HG03175 (cell line): ENCODE results near the gene HGS.

ENCODE experiments used
- ATAC-seq: cut with Tn5 transposase; IDR thresholded peaks from one replicate; pipeline ENCODE4 v1.9.1; 2021; ENCODE audit warnings: mild to moderate bottlenecking, moderate library complexity; ENCODE audit not compliant: unreplicated experiment

Gene HGS

DNA sequence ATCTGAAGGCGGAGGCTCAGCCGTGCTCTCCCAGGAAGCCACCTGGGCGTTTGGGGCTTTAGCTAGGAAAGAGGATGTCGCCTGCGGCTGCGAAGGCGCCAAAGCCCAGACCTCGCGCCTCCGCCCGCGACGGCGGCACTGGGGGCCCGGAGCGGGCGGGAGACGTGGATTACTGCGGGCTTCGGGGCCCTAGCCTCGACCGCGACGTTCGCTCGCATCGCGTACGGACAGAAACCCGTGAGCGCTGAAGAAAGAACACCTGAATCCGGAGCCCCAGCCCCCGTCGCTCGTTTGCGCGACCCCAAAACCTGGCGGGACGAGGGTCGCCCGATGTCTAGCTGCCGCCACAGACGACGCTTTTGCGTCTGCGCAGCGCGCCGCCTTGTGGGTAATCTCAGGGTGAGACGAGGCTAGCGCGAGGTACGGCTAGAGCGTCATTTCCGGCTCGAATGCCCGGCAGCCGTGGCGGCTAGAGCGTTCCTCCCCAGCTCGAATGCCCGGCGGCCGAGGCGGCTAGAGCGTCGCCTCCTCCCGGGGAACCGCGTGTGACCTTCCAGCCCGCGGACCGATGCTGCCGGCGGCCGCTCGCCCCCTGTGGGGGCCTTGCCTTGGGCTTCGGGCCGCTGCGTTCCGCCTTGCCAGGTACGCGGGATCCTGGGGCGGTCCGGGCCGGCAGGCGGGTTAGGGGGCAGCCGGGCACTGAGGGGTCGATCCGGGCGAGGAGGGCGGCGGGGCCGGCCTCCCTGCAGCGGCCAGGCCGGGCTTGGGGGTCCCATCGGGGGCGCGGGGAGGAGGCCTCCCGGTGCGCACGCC lies 19.3 kb downstream of the HGS start, which contains the start of gene MRPL12:
TSS of gene MRPL12 (plus strand) at position 434 of the 813 bp plus-strand sequence. CDS start at position 569, 135 bp downstream.
- peak; percentile 79 for ATAC-seq

- ATAC-seq = no peak
Measured at GRCh38 chr17:81703747-81704654, 20.2 kb downstream of the HGS start.

- no peak for ATAC-seq
Measured at GRCh38 chr17:81705518-81706231, 21.9 kb downstream of the HGS start.

DNA sequence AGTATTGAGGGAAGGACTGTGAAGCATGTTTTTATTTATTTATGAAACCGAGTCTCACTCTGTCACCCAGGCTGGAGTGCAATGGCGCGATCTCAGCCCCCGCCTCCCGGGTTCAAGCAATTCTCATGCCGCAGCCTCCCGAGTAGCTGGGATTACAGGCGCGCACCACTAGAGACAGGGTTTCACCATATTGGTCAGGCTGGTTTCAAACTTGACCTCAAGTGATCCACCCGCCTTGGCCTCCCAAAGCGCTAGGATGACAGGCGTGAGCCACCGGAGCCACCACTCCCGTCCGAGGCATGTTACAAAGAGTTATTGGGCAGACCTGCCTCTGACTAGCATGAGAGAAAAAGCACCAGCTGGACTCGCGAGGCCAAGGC lies 22.4 kb downstream of the HGS start:
- no peak for ATAC-seq

DNA sequence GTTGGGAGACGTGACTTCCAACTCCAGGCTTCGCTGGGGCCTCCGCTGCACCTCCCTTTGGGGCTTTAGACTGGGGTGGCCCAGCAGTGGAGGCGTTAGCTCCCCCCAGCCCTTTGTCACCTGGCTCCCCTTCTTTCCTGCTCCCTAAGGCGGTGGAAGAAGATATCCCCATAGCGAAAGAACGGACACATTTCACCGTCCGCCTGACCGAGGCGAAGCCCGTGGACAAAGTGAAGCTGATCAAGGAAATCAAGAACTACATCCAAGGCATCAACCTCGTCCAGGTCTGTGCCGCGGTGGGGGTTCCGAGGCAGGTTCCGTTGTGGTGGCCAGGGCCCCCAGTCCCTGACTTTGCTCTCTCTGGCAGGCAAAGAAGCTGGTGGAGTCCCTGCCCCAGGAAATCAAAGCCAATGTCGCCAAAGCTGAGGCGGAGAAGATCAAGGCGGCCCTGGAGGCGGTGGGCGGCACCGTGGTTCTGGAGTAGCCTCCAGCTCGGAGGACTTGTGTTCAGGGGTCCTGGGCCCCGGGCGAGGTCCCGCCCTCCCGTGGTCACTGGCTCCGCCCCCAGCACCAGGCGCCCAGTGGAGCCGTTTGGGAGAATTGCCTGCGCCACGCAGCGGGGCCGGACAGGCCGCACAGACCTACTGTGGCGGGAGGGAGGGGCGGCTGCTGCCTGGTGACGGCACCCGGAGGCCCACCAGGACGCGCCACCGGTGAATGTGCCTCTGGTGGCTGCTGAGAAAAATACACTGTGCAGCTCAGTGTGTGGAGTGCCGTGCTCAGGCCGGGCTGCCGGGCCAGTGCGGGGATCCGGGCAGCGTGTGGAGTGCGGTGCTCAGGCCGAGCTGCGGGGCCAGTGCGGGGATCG lies 23.2 kb downstream of the HGS start:
- ATAC-seq = no peak

DNA sequence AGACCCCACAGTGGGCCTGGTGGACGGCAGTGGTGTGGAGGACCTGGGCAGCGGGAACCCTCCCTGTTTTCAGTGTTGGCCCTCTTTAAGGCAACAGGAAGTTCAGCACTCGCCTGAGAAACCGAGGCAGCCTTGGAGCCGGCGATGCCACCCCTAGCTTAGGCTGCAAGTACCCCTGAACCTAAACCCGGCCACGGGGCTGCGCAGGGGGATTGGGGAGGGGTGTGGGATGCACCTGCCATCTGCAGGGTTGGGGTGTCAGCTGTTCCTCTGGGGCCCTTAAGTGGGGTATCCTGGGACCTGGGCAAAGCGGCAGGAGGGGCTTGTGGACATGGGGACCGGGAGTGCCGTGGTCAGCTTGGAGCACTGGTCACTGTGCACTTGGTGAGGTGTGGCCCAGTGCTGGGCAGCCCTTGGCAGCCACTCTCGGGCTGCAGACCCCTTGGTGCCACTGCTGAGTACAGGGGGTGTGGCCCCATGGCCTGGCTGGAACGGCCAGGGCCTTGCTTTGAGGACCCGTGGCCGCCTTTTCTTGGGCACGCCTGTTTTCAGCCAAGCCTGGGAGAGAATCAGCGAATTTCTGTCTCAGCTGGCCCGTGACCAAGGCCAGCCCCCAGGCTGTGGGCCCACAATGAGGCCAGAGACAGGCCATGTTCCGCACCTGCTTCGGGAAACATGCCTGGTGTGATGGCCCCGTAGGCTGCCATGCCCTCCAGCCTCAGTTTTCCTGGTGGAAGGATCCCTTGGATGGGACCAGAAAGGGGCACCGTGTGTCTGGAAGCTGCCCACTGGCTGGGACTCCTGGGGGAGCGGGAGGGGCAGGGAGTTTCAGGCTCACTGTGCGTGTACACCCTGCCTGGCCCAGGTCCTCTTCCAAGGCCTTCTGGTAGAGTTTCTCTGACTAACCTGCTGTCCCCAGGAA lies 24.2 kb downstream of the HGS start:
- no peak for ATAC-seq

DNA sequence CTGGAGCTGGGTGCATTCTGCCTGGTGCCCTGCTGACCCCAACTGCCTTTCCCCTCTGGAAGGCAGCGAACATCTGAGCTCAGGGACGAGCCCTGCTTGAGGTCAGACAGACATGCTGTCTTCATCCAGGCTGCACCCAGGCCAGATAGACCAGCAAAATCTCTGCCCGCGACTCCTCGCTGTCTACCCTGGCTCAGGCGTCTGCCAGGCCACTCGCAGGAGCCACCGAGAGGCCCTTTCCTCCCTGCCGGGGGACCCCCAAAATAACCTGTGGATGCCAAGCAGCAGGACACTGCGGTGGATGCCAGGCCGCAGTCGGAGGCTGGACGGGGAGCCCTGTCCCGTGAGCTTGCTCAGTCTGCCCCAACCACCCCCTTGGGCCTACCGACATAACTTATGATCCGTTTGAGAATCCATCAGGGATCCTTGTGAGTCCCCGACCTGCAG lies 25.0 kb downstream of the HGS start:
- ATAC-seq = no peak

- no peak for ATAC-seq
Measured at GRCh38 chr17:81710514-81711308, 26.9 kb downstream of the HGS start.

- peak; percentile 69 for ATAC-seq
Measured at GRCh38 chr17:81711814-81712467, 28.1 kb downstream of the HGS start, which contains the start of gene SLC25A10. TSS of gene SLC25A10 (plus strand) at chr17:81712284. CDS start at chr17:81712427, 143 bp downstream.

DNA sequence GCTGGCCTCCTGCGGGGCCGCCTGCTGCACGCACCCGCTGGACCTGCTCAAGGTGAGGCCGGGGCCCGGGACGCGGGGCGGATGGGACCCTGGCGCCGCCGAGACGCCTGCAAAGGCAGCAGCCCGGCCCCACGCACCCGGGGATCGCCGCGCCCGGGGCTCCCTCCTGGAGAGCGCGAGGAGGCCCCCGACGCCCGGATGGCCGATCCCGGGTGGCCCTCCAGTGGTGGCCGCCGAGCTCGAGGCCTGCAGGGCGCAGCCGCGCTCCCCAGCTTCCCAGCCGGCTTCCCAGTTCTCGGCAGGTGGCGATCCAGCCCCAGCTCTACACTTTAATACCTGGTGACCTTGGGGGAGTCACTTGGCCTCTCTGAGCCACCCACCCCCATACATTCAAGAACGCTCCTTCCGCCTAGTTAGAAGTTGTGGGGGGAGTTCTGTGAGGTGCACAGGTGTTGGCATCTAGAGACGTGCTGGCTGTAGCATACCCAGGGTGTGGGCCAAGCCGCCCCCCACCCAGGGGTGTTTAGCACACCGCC lies 28.7 kb downstream of the HGS start:
- ATAC-seq = peak; percentile 7

GRCh38 chr17:81713004-81713555 lies 29.3 kb downstream of the HGS start:
- no peak for ATAC-seq

GRCh38 chr17:81713556-81714411 lies 30.0 kb downstream of the HGS start:
- ATAC-seq = no peak

DNA sequence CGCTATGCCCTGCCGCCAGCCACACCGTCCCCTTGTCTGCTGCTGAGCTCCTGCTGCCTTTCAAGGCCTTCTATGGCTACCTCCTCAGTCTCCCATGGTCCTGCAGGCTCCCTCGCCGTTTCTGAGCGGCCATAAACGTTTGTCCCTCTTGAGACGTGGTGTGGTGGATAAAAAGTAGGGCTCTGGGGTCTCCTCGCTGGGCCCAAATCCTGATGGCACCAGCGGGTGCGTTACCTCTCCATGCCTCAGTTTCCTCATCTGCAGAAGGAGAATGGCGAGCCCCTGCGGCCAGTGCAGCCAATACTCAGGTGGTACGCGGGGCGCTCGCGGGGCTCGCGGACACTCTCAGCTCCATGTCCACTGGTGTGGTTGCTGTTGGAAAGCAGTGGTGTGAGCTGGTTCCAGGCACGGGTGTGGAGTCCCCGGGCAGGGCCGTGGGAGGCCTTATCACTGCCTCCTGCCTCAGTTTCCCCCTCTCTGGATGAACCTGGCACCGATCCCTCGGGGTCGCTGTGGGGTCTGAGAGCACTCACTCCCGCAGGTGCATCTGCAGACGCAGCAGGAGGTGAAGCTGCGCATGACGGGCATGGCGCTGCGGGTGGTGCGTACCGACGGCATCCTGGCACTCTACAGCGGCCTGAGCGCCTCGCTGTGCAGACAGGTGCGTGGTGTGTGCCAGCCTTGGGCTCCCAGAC lies 30.7 kb downstream of the HGS start:
- no peak for ATAC-seq

GRCh38 chr17:81715107-81715871 lies 31.5 kb downstream of the HGS start:
- ATAC-seq = no peak
